GM21529 (cell line): ENCODE results near the gene CDH2.
"Not testable (repeated sequence)": the region's sequence is repeated elsewhere in the genome, so short reads cannot be mapped to it uniquely, and the experiment has no call there.

ENCODE experiments used
- ATAC-seq: cut with Tn5 transposase; IDR thresholded peaks from one replicate; pipeline ENCODE4 v1.9.1; 2021; ENCODE audit not compliant: unreplicated experiment

The CDH2 gene

GRCh38 chr18:27942706-27943105 is 234.2 kb downstream of the CDH2 start:
- ATAC-seq: no peak

GRCh38 chr18:27931535-27931934 is 245.4 kb downstream of the CDH2 start:
- ATAC-seq: no peak

- no peak for ATAC-seq
These were observed 254.2 kb downstream of the CDH2 start for GRCh38 chr18:27922780-27923179.

GRCh38 chr18:27921904-27922751 is 254.8 kb downstream of the CDH2 start:
- no peak for ATAC-seq

- ATAC-seq: no peak
These were observed 255.5 kb downstream of the CDH2 start for GRCh38 chr18:27921392-27921791.

DNA sequence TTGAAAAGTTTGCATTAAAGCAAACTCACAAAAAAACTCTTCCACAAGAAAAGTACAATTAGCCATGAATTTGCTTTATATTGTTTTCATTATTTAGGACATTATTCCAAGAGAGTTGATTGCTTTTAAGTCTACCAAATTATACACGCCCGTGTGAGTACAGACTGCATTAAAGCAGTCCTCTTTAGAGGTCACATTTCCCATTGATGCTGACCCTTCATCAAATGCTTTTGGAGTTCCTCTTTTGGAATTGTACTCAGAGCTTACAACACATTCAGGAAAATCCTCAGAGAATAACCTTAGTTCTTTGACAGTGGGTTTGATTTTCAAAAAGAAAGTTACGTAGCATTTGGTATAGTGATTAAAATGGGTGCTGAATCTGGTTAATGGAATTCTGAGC is 256.1 kb downstream of the CDH2 start:
- ATAC-seq: no peak

DNA sequence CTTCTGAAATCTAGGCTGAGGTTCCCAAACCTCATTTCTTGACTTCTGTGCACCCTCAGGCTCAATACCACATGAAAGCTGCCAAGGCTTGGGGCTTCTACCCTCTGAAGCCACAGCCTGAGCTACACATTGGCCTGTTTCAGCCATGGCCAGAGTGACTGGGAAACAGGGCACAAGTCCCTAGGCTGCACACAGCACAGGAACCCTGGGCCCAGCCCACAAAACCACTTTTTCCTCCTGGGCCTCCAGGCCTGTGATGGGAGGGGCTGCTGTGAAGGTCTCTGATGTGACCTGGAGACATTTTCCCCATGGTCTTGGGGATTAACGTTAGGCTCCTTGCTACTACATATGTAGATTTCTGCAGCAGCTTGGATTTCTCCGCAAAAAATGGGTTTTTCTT is 270.7 kb downstream of the CDH2 start:
- not testable (repeated sequence) for ATAC-seq

DNA sequence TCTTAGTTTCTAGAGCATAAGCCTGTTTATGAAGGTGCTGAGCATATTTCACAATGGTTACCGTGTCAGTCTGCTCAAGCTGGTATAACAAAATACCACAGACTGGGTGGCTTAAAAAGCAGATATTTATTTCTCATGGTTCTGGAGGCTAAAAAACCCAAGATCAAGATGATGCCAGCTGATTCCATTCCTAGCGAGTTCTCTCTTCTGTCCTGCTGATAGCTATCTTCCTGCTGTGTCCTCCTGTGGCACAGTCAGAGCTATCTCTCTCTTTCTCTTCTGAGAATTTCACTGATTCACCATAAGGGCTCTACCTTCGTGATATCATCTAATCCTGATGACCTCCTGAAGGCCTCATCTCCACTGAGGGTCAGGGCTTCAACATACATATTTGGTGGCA is 273.0 kb downstream of the CDH2 start:
- no peak for ATAC-seq

DNA sequence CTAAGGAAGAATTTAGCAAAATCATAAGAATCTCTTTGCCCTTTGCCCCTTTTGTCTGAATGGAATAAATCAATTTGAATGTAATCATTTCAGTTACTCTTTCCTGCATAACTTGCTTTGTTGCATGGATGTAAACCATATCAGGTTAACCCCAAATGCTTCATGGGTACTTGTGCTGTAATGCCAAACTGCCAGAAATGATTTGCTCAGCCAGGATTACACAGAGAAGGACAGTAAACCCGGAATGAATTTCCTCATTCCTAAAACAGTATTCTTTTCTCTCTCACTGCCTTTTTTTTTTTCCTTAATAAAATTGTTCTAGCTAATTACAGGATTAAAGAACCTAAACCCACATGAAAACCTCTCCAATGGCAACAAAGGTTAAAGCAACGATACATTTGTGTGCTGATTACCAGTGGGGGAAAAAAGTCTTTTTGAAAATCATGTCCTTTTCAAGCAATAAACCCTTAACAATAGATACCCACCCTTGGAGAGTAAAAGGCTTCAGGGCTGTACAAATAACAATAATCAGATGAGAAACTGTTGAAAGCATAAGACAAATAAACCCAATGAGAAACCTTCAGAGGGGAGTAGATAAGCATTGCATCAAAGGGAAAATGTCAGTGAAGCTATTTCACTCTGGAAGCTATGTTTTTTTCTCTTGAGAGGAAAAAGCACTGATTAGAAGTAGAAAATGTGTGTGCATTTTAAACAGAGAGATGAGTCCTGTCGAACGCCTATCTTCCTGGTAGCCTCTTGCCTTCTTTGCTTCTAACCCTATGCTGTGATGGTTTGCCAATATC is 275.3 kb downstream of the CDH2 start:
- ATAC-seq: no peak
